ENCODE measurements around the gene FBXL14.
"Not testable (repeated sequence)": the region's sequence is repeated elsewhere in the genome, so short reads cannot be mapped to it uniquely, and the experiment has no call there.

FBXL14 gene

GRCh38 chr12:1619587-1619986, 25.2 kb upstream of the FBXL14 start:
- peak; percentile 47 for DNase-seq

GRCh38 chr12:1619159-1619558, 24.8 kb upstream of the FBXL14 start:
- no peak for DNase-seq

GRCh38 chr12:1618489-1618888, 24.1 kb upstream of the FBXL14 start:
- no peak for DNase-seq

- DNase-seq: no peak
These were observed 22.1 kb upstream of the FBXL14 start for GRCh38 chr12:1616233-1617066.

- DNase-seq: no peak
These were observed 20.0 kb upstream of the FBXL14 start for GRCh38 chr12:1614360-1614759.

- DNase-seq: no peak
These were observed 19.5 kb upstream of the FBXL14 start for GRCh38 chr12:1613860-1614259.

- no peak for DNase-seq
These were observed 17.6 kb upstream of the FBXL14 start for GRCh38 chr12:1611803-1612572.

- DNase-seq: no peak
These were observed 15.8 kb upstream of the FBXL14 start for GRCh38 chr12:1610072-1610643.

- no peak for DNase-seq
These were observed 14.3 kb upstream of the FBXL14 start for GRCh38 chr12:1608713-1609119.

GRCh38 chr12:1607940-1608712, 13.7 kb upstream of the FBXL14 start:
- DNase-seq: no peak

GRCh38 chr12:1606021-1606622, 11.7 kb upstream of the FBXL14 start:
- DNase-seq: peak; percentile 71

- peak; percentile 47 for DNase-seq
These were observed 11.0 kb upstream of the FBXL14 start for GRCh38 chr12:1605129-1606020.

GRCh38 chr12:1604464-1604863, 10.1 kb upstream of the FBXL14 start:
- no peak for DNase-seq

- DNase-seq: no peak
These were observed 9.1 kb upstream of the FBXL14 start for GRCh38 chr12:1603269-1603993.

- not testable (repeated sequence) for DNase-seq
These were observed 8.3 kb upstream of the FBXL14 start for GRCh38 chr12:1602706-1603105.

- no peak for DNase-seq
These were observed 4.4 kb upstream of the FBXL14 start for GRCh38 chr12:1598757-1599156.

GRCh38 chr12:1595690-1596347, 1.4 kb upstream of the FBXL14 start:
- no peak for DNase-seq

- no peak for DNase-seq
These were observed 713 bp upstream of the FBXL14 start for GRCh38 chr12:1595026-1595561.

GRCh38 chr12:1594006-1594260, 448 bp downstream of the FBXL14 start:
- DNase-seq: no peak
